A549 (cell line): ENCODE measurements around the gene CSMD2.

Source experiments
- JUN ChIP-seq, 2 experiments: fragments of >200 bp; sonication (Bioruptor Twin); formaldehyde crosslinking; IDR thresholded peaks; 2 replicates in 1 of 2; 3 replicates in 1 of 2; pipeline ENCODE4 v1.6.1; 2016 to 2017
- KDM1A ChIP-seq: fragments of 200-600 bp; sonication (generic); IDR thresholded peaks from 2 replicates; pipeline ENCODE4 v1.6.1; 2016; ENCODE audit warnings: low read depth, mild to moderate bottlenecking
- USF2 ChIP-seq: fragments of 450-650 bp; IDR thresholded peaks from 2 replicates; pipeline ENCODE4 v1.6.1; 2014; ENCODE audit warnings: antibody characterized with exemption

GRCh38 chr1:33768821-33769220 lies 396.2 kb downstream of the CSMD2 start:
- TF ChIP-seq JUN (IDR thresholded peaks at IDR 0.05), result no peak
- TF ChIP-seq USF2, result no peak
- TF ChIP-seq KDM1A, result no peak
